Measurements from ENCODE around the gene SLC6A5.
"Not testable (repeated sequence)": the region's sequence is repeated elsewhere in the genome, so short reads cannot be mapped to it uniquely, and the experiment has no call there.

The SLC6A5 gene

DNA sequence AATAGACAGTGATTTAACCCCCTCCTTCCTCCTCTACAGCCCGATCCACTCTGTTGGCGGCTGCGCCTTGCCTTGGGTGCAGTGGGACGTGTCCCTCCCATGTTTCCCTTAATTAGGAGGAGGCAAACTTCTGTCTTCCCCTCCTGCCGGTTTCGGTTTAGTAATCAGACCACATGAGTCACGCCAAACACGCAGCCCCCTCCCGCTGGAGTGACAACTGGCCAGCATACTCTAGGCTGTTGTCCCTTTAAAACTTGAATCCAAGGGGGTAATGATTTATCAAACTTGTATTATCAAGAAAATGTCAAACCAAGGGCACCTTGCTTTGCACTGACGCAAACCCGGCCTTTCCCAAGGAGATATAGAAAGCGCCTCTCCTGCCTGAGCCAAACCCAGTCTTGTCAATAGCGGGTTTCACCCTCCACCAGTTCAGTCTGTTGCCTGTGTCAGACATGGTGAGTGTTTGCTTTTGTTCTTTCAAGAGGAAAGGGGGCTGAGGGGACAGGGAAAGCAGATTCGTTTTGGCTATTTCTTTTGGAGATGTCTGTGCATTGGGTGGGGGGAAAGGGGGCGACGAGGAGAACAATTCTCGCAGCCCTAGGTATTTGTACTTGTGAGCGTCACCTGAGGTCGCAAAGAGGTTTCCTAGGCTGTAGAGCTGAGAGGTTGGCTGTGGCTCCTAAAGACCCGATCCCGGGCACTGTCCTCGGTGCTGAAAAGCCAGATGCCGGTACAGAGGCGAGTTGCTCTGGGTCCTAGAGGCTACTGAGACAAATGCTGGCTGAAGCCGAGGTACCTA is at the start of gene SLC6A5:
Gene SLC6A5, plus strand, starts transcription at position 388 of the 799 bp plus-strand sequence. Its CDS starts 65 bp downstream, at position 453.
- no peak for DNase-seq

DNA sequence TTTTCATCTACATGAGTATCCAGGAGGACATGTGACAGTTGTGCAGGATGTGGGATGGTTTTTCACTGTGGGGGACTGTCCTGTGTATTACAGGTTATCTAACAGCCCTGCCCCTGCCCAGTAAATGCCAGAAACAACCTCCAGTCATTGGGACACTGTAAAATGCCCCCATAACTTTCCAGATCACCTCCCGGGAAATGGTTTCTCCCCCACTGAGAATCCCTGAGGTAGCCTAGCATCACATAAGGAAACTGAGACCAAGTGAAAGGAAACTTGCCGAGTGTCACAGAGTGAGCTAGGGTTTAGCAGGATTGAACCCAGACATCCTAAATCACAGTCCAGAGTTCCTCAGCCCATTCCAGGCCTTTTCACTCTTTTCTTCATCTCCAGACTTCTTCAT is 48.3 kb upstream of the SLC6A5 start:
- no peak for DNase-seq

DNA sequence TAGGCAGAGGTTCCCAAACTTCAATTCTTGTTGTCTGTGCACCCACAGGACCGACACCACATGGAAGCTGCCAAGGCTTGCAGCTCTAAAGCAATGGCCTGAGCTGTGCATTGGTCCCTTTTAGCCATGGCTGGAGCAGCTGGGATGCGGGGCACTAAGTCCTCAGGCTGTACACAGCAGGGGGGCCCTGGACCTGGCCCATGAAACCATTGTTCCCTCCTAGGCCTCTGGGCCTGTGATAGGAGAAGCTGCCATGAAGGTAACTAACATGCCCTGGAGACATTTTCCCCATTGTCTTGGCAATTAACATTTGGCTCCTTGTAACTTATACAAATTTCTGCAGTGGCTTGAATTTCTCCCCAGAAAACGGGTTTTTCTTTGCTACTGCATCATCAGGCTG is 43.6 kb upstream of the SLC6A5 start:
- DNase-seq = no peak

DNA sequence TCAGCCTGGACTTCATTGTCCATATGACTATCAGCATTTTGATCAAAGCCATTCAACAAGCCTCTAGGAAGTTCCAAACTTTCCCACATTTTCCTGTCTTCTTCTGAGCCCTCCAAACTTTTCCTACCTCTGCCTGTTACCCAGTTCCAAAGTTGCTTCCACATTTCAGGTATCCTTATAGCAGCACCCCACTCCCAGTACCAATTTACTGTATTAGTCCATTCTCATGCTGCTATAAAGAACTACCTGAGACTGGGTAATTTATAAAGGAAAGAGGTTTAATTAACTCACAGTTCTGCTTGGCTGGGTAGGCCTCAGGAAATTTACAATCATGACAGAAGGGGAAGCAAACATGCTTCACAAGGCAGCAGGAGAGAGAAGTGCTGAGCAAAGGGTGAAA is 43.0 kb upstream of the SLC6A5 start:
- not testable (repeated sequence) for DNase-seq

DNA sequence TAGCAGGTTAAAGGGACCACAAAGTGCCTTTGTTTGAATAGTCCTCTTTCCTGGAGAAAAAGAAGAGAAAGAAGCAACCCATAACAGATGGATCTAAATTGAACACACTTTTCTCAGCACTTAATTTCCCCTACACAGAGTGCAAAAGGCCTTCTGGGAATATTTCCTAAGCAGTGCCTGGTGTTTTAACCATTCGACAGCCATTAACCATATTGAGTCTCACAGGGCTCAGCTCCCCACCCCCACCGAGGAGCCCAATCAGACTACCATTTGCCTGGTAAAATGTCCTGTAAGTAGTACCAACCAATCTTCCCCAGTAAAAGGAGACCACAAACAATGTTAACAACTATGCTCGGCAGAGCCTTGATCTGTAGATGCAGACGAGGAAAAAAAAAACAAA is 40.7 kb upstream of the SLC6A5 start:
- DNase-seq = no peak

DNA sequence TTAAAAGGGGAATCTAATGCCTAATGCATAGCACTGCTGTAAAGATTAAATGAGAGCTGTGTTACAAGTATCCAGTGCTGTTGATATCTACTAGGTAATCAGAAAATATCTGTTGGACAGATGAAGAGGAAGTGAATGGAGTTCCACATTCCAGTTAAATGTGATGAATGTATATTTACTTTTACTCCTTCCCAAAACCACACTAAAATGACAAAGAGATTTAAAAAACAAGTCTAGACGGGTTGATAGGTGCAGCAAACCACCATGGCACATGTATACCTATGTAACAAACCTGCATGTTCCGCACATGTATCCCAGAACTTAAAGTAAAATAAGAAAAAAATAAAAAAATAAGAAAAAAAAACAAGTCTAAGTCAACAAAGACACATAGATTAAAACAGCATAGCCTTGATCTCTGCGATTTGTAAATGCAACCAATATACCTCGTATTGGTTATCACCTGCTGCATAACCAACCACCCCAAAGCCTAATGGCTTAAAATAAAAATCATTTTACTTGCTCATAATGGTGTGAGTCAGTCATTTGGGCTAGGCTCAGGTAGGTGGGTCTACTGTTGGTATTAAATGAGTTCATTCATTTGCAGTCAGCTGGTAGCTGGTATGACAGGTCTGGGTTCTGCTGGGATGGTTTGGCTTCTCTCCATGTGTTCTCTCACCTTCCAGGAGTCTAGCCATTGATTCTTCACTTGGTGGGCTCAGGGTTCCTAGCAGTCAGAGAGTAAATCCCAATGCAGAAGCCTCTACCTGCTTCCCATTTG is 39.7 kb upstream of the SLC6A5 start:
- no peak for DNase-seq

DNA sequence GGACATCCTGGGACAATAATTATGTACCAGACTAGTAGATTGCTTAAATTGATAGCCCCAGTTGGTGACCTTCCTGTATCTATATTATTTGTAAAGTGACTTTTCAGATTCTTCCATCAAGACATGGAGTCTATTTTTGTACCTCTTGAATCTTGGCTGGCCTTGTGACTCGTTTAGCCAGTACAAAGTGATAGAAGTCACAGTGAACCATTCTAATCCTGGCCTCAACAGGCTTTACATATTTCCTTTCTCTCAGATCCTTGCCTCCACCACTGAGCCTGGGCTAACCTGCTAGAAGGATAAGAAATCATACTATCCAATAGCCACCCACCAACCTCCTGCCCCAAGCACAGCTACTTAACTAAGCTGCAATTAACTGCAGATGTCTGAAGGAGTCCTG is 37.5 kb upstream of the SLC6A5 start:
- DNase-seq = no peak

DNA sequence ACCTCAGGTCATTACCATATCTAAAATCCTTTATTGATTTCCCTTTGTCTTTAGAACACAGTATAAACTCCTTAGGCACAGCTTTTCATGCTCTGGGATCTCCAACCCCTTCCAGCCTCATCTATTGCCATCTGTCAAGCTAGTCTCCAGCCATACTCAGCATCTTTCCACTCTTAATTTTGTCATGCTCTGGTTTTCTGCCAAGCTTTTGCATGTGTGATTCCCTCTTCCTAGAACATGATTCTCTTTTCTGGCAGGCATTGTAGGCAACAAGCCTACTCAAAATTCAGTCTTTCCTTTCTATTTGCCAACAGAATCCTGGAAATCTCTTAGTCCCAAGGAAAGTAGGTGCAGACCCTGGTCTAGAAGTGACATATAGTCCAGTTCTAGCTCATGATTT is 35.5 kb upstream of the SLC6A5 start:
- no peak for DNase-seq

DNA sequence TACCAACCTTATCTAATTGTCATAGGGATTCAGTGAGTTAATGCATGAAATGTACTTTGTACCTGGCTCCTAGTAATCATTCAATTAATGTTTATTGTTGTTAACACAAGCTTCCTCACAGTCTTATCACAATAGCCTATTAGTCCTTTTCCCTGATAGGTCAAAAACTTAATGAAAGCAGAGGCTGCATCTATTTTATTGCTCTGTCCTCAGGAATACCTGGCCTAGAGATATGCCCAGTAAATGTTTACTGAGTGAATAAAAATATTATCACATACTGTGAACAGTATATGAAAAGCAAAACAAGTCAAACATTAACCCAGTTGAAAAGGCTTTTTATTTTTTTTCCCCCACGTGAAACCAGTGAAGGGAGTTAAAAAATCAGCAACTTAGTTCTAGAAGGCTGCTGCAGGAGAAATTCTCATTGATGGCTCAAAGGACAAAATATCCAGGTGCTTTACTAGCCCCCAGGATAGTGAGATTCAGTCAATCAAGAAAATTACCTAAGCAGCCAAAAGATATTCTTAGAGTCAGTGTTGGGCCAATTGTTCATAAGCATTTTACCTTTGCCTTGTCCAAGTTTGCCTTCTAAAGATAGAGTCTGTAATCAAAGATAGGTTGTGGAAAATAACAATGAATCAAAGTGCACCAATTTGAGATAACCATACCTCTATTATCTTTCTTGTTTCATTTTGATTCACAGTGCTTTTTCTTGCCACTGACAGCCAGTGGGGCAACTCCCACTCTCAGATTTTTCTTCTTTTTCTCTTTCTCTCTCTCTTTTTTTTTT is 34.4 kb upstream of the SLC6A5 start:
- no peak for DNase-seq

DNA sequence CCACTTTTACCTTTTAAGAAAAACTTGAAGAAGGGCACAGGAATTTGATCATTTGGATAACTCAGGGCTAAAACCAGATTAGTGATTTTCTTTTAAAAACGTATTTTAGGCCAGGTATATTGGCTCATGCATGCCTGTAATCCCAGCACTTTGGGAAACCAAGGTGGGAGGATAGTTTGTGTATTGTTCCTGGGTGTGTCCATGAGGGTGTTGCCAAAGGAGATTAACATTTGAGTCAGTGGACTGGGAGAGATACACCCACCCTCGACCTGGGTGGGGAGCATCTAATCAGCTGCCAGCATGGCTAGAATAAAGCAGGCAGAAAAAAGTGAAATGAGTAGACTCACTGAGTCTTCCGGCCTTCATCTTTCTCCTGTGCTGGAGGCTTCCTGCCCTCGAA is 33.3 kb upstream of the SLC6A5 start:
- DNase-seq = not testable (repeated sequence)

DNA sequence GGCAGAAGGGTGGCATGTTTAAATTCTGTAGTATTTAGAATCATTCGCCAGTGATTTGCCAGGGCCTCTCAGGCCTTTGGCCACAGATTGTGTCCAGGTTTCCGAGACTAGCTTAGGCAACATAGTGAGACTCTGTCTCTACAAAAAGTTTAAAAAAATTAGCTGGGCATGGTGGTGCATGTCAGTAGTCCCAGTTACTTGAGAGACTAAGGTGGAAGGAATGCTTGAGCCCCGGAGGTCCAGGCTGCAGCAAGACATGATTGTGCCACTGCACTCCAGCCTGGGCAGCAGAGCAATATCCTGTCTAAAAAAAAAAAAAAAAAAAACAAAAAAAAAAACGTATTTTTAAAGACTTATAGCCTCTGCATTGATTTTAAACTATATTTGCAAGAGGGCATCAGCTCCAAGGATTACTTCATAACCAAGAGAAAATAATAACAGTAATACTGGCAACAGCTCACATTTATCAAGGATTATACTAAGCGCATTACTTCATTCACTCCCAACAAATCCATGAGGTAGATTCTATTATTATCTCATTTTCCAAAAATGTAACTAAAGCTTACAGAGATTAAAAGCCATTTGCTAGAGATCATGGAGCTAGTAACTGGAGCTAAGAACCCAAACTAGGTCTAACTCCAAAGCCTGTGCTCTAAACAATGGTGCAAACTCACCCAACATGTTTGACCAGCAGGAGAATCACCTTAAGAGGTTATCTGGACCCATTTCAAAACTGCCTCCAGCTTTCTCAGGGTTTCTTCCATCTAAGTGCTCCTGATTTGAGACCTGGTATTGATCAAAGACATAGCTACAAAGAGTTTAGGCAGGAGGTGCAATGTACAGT is 32.6 kb upstream of the SLC6A5 start:
- DNase-seq = no peak

DNA sequence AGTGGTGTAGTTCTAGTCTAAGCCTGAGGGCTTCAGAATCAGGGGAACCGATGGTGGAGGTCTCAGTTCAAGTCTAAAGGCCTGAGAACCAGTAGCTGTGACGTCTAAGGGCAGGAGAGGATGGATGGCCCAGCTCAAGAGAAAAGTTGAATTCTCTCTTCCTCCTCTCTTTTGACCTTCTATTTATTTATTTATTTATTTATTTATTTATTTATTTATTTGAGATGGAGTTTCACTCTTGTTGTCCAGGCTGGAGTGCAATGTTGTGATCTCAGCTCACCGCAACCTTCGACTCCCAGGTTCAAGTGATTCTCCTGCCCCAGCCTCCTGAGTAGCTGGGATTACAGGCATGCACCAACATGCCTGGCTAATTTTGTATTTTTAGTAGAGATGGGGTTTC is 19.7 kb upstream of the SLC6A5 start:
- DNase-seq = not testable (repeated sequence)

DNA sequence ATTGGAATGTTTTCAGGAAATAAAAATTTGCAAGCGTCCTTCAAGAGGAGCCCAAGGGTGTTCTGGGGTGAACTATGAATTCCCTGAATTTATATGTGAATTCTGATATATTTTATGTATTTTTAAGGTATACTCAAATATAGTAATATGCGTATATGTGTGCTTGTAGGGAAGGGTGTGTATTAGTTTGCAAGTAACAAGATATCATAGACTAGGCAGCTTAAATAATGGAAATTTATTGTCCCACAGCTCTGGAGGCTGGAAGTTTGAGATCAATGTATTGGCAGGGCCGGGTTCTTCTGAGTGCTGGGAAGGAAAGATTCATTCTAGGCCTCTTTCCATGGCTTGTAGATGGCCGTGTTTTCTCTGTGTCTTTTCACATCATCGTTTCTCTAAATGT is 16.2 kb upstream of the SLC6A5 start:
- no peak for DNase-seq

DNA sequence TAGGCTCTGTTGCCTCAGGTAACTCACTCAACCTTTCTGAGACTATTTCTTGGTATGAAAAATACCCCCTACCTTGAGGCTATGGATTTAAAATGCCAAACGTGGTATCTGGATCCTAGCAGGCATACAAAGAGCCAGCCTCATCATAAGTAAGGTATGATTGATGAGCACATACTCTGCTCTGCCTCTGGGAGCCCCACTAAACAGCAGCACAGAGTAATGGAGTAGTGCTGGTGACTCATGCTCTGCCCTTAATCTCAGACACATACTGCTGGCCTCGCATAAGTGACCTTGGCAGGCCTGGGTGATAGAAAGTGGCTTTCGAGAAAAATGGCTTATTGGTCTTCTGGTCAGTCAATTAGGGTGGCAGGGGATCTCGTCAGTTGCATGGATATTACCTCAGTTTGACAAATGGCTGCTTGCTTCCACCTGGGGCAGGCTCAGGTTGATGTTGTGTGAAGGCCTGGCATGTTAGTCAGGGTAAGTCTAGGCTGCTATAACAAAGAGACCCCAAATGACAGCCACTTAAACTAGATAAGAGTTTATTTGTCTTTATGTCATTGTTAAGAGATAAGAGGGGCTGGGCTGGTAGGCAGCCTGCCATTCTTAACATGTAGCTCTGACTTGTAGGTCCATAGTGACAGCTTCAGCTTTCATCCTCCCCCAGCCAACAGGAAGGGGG is 15.2 kb upstream of the SLC6A5 start:
- no peak for DNase-seq

DNA sequence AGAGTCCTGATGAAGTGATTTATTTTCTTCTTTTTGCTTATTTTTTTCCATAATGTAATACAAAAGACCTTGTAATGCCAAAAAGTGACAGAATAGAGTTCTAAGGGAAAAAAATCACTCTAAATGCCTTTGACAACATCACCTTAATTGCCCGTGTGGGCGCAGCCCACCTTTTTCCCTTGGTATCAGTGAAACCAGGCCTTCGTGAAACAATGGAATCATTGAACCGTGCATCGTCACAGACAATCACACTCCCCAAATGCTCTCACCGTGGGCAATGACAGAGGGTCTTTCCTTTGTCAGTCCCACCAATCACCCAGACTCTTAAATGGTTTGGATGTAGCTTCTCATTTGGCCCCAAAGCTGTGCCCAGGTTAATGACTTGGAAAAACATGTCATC is 9.6 kb upstream of the SLC6A5 start:
- no peak for DNase-seq

DNA sequence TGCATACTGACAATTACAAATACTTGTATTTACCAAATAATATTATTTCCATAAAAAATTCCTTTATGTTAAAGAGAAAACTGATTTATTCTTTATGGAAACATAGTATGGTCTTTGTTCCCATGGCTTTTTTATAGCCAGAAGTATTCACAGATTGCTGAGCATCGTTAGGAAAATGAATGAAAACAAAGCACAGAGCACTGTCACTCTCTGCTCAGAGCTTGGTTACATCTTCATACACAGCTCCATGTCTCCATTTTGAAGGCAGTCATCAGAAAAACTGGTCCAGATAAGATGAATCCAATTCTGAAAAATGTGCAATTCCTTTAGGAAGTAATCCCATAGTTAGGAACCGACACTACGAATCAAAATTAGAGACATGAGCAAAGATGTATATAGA is 9.0 kb upstream of the SLC6A5 start:
- DNase-seq = no peak

DNA sequence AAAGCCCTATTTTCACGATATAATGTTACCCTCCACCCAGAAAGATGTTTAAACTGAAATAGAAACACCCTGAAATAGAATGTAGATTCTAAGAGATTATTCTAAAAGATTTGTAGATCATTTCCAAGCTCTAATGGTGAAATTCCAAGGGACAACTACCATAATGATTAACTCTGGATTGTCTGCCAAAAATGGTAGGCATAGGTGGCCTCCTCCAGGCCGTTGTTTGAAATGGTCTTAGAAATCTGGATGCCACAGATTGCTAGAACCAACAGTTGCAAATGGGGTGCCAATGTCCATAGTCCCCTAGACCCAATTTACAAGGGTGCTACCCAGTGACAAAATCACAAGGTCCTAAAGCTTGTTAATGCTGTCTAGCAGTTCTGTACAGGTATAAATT is 6.7 kb upstream of the SLC6A5 start:
- no peak for DNase-seq

DNA sequence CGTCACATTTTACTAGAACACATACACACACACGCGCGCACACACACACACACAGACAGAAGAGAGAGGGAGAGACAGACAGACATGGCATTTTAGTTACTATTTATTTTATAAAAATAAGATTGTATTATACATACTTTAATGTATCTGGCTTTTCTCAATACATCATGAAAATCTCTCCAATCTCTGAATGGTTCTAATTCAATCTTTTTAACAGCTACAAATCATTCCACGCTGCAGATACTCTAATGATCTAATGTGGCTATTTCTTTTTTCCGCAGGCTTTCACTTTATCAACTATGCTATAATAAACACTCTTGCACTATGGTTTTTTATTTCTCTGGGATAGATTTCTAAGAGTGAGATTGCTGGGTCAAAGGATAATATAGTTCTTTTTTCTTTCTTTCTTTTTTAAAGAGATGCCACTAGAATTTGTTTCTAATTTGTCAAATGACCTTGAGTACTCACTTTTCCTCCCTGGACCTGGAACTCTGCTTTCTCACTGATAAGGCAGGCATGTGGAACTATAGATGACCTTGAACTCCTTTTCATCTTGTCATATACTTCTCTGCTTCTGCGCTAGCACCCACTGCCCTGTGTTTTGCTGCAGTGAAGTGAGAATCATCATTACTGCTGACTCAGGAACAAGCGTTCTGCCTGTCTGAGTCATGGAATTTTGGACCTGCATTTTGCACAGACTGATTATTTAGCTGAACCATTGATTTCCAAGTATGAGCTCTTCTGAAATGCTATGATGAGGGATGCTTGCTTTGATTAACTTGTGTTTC is 4.9 kb upstream of the SLC6A5 start:
- no peak for DNase-seq

DNA sequence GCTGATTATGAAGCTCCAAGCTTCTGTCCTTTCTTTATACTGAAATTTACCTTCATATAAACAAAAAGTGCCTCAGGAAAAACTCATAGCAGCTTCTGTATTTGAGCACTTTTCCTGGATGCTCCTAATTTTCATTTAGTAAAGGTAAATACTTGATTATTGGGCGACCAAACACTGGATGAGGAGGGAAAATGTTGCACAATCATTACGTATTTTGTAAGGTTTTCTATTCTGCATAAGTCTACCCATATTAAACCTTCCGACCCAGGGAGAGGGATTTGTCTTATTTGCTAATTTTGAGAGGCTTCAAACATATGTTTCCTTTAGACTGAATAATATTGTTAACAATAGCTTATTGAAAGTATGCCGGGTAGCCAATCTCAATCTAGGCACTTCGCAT is 4.3 kb upstream of the SLC6A5 start:
- DNase-seq = no peak

DNA sequence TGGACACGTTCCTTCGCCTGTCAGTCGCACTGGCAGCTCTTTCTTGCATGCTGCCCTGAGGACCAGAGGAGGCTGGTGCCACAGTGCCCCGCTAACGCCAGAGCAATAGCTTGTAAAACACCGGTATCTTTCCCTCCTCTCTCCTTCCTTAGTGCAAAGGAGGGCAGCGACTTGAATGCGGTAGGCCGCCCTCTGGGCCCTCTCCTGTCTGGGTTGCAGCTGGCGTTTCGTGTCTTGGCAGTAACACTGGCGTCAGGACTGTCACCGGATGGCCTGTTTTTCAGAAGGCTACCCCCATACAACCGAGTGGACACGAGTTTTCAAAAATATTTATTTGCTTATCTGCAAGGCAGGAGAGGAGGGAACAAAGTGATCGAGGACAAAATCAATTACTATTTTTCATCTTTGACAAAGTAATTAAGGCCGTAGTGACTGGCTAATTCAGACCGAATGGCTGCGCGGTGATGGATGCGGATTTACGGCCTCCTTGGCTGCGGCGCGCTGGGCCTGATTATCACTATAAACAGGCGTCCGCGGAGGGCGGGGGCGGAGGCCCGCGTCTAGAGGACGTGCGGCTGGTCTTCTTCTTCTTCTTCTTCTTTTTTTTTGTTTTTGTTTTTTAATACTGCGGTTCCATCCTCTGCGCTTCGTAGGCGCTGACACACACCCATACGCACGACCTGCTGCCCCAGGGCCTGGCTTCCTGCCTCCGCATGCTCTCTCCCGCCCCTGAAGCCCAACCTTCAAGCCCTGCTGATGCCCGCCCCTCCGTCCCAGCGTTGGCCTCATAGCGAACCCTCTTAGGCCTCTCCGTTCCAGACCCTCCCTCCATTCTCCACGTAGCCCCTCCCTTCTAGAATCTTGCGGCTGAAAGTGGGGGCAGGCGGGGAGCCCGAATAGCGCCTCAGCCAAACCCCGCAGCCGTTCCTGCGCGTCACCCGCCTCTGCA is 2.9 kb upstream of the SLC6A5 start:
- no peak for DNase-seq
